ENCODE measurements around the gene HMCES. TPM values are rescaled to one million over a fixed set of nuclear protein-coding genes. Genes with fewer than 3 reads are reported as not detected.

Gene HMCES
- total and polyA plus RNA-seq, 2 donors (not counting 1 experiment from before 2014, with no cell fraction given): 22.5 to 35.6 TPM

DNA sequence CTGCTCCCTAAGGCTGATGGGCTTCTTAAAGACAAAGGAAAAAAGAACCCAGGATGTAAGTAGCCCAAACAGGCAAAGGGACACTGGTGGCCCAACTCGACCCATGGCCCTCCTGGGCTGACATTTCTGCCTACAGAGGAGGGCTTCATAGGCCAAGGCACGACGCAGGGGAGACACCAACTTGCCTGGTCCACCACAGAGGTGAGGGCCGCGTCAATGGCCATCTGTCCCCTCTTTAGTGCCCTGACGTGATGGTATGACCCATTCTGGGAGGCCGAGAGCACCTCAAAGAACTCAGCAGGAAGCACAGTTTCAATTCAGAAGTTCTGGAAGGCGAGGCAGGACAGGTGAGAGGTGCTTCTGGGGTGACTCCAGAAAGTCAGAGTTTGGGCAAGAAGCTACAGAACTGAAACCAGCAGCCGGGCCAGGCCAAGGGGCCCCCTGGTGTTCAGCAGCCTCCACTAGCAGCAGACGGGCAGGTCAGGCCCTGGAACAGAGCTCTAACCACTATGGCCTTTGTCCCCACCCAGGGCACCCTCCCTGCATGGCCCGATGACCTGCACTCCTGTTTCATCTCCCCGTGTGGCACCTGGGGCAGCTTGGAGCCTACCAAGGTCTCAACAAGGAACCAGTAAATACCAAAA, 45.1 kb downstream of the HMCES start:
- peak; percentile 69 for DNase-seq
- no peaks in the 10 kb centered on the region for H3K36me3 ChIP-seq (replicated peaks in 1 of 2; ENCODE audit: control extremely low read depth in 1 of 2, control insufficient read depth in 1 of 2, extremely low read depth in 1 of 2, insufficient read depth in 2 of 2, low read length in 1 of 2)
- no peak overlapping the region for H3K9ac ChIP-seq (ENCODE audit: low read length)
- H3K27ac ChIP-seq (ENCODE audit: low read length in 2 of 2): no peak overlapping the region
- H3K4me1 ChIP-seq (ENCODE audit: control insufficient read depth in 2 of 2, insufficient read depth in 2 of 2, low read length in 2 of 2): peaks cover 2 to 5% of the 10 kb centered on the region in 2 donors
- intact Hi-C loops (cut with micrococcal nuclease): loop anchor here (1.0 kb wide), 1 partner anchor 353 kb away; no protein-coding TSS in a partner anchor
- H3K4me2 ChIP-seq (replicated peaks; ENCODE audit: low read depth, low read length, poor library complexity, severe bottlenecking): no peak overlapping the region
- peaks cover 3% of the 10 kb centered on the region for H3K4me1 Mint-ChIP-seq
- no peak overlapping the region for H3K4me3 ChIP-seq (ENCODE audit: control extremely low read depth in 1 of 5, extremely low read depth in 1 of 5, insufficient read depth in 1 of 5, low read depth in 2 of 5, low read length in 4 of 5)
- no peak overlapping the region for H2AFZ ChIP-seq (ENCODE audit: insufficient read depth, low read depth, low read length, poor library complexity, severe bottlenecking)
- POLR2A ChIA-PET: interaction anchor here (0.6 to 1.4 kb wide), 3 partner anchors 8 to 182 kb away, joined by 3 to 5 read pairs (median 3); partner anchors contain the start of gene COPG1
- H3K27me3 ChIP-seq (replicated peaks in 1 of 4; ENCODE audit: control extremely low read depth in 1 of 4, control insufficient read depth in 3 of 4, insufficient read depth in 4 of 4, low read length in 3 of 4): peaks cover 0 to 12% (median 6%) of the 10 kb centered on the region in 4 experiments
- no peaks in the 10 kb centered on the region for H3K9me3 ChIP-seq (ENCODE audit: control extremely low read depth in 1 of 3, control insufficient read depth in 2 of 3, insufficient read depth in 1 of 3, low read length in 2 of 3)
- peaks cover 5% of the 10 kb centered on the region for H3K27me3 Mint-ChIP-seq
- no peaks in the 10 kb centered on the region for H4K20me1 ChIP-seq (ENCODE audit: control insufficient read depth, insufficient read depth, low read length, poor library complexity, severe bottlenecking)
- 72% methylated on average over 12 of the region's 12 CpGs for WGBS (ENCODE audit: insufficient coverage)
- H3K9me3 Mint-ChIP-seq (ENCODE audit: insufficient read depth): no peaks in the 10 kb centered on the region
- H3K79me2 ChIP-seq (ENCODE audit: control insufficient read depth, insufficient read depth, low read length): no peaks in the 10 kb centered on the region
- no peak for TF ChIP-seq EZH2 (IDR thresholded peaks at IDR 0.05; ENCODE audit: borderline replicate concordance, insufficient read depth, low read depth, low read length, poor library complexity, severe bottlenecking)
- TF ChIP-seq, protein P1, sequence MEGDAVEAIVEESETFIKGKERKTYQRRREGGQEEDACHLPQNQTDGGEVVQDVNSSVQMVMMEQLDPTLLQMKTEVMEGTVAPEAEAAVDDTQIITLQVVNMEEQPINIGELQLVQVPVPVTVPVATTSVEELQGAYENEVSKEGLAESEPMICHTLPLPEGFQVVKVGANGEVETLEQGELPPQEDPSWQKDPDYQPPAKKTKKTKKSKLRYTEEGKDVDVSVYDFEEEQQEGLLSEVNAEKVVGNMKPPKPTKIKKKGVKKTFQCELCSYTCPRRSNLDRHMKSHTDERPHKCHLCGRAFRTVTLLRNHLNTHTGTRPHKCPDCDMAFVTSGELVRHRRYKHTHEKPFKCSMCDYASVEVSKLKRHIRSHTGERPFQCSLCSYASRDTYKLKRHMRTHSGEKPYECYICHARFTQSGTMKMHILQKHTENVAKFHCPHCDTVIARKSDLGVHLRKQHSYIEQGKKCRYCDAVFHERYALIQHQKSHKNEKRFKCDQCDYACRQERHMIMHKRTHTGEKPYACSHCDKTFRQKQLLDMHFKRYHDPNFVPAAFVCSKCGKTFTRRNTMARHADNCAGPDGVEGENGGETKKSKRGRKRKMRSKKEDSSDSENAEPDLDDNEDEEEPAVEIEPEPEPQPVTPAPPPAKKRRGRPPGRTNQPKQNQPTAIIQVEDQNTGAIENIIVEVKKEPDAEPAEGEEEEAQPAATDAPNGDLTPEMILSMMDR (IDR thresholded peaks at IDR 0.05): peak; percentile 50
- CTCF ChIA-PET: interaction anchor here (0.6 to 5.5 kb wide), 14 partner anchors 9 to 445 kb away, joined by 3 to 41 read pairs (median 4); no protein-coding TSS in a partner anchor
- peak; percentile 82 for ATAC-seq (ENCODE audit: low read depth)
- no peak overlapping the region for H3K27ac Mint-ChIP-seq
- no peak overlapping the region for H3K4me3 Mint-ChIP-seq

DNA sequence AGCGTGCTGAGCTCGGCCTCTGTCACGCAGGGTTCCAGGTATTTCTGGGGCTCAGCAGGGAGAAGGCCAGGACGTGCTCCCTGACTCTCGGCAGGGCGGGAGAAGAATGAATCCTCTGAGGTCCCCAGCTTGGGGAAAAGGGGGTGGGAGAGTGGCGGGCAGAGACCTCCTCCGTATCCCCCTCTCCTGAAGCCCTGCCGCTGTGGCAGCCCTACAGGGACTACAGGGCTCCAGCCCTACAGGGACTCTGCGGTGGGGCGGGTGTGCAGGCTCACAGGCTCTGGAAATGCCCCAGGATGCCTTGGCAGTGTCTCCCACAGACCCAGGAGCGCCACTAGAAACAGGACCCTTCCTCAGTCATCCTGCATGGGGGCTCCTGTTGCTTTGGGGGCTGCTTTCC, 46.2 kb downstream of the HMCES start:
- no peak overlapping the region for H3K27ac ChIP-seq (ENCODE audit: low read length in 2 of 2)
- H3K36me3 ChIP-seq (replicated peaks in 1 of 2; ENCODE audit: control extremely low read depth in 1 of 2, control insufficient read depth in 1 of 2, extremely low read depth in 1 of 2, insufficient read depth in 2 of 2, low read length in 1 of 2): no peaks in the 10 kb centered on the region
- 100% methylated on average over 10 of the region's 12 CpGs for WGBS (ENCODE audit: insufficient coverage)
- no peak overlapping the region for H3K9ac ChIP-seq (ENCODE audit: low read length)
- no peak overlapping the region for H3K4me2 ChIP-seq (replicated peaks; ENCODE audit: low read depth, low read length, poor library complexity, severe bottlenecking)
- H3K79me2 ChIP-seq (ENCODE audit: control insufficient read depth, insufficient read depth, low read length): no peaks in the 10 kb centered on the region
- POLR2A ChIA-PET: no interaction called here
- no peaks in the 10 kb centered on the region for H4K20me1 ChIP-seq (ENCODE audit: control insufficient read depth, insufficient read depth, low read length, poor library complexity, severe bottlenecking)
- Mint-ChIP-seq H3K4me1 (peaks cover 3% of the 10 kb centered on the region), H3K9me3 (ENCODE audit: insufficient read depth) (no peaks in the 10 kb centered on the region), H3K27me3 (peaks cover under 1% of the 10 kb centered on the region), H3K27ac (no peak overlapping the region), H3K4me3 (no peak overlapping the region)
- H3K4me3 ChIP-seq (ENCODE audit: control extremely low read depth in 1 of 5, extremely low read depth in 1 of 5, insufficient read depth in 1 of 5, low read depth in 2 of 5, low read length in 4 of 5): no peak overlapping the region
- TF ChIP-seq, protein P1 (IDR thresholded peaks at IDR 0.05): no peak
- TF ChIP-seq EZH2 (IDR thresholded peaks at IDR 0.05; ENCODE audit: borderline replicate concordance, insufficient read depth, low read depth, low read length, poor library complexity, severe bottlenecking): no peak
- intact Hi-C loops (cut with micrococcal nuclease): loop anchor here (1.0 to 5.0 kb wide), 2 partner anchors 355 to 502 kb away; no protein-coding TSS in a partner anchor
- H3K27me3 ChIP-seq (replicated peaks in 1 of 4; ENCODE audit: control extremely low read depth in 1 of 4, control insufficient read depth in 3 of 4, insufficient read depth in 4 of 4, low read length in 3 of 4): peaks cover 0 to 7% (median 2%) of the 10 kb centered on the region in 4 experiments
- no peak for ATAC-seq (ENCODE audit: low read depth)
- CTCF ChIA-PET: interaction anchor here (1.2 to 5.5 kb wide), 3 partner anchors 33 to 354 kb away, joined by 3 to 41 read pairs (median 22); no protein-coding TSS in a partner anchor
- H3K9me3 ChIP-seq (ENCODE audit: control extremely low read depth in 1 of 3, control insufficient read depth in 2 of 3, insufficient read depth in 1 of 3, low read length in 2 of 3): peaks cover 0 to 2% (median 0%) of the 10 kb centered on the region in 3 donors
- H2AFZ ChIP-seq (ENCODE audit: insufficient read depth, low read depth, low read length, poor library complexity, severe bottlenecking): no peak overlapping the region
- H3K4me1 ChIP-seq (ENCODE audit: control insufficient read depth in 2 of 2, insufficient read depth in 2 of 2, low read length in 2 of 2): peaks cover 0 to 5% of the 10 kb centered on the region in 2 donors
- no peak for DNase-seq

Measured in B cell (primary cell).